ENCODE results near the gene PCGF2. TPM values are rescaled to one million over a fixed set of nuclear protein-coding genes. Genes with fewer than 3 reads are reported as not detected.

PCGF2 gene
- total and polyA plus RNA-seq, 5 donors from 2014 or later, result 0.25 TPM; not detected in 4

GRCh38 chr17:38719943-38720641 is 28.0 kb downstream of the PCGF2 start:
- Mint-ChIP-seq H3K27ac (no peak overlapping the region), H3K4me3 (no peak overlapping the region), H3K4me1 (peaks cover 0 to 39% (median 9%) of the 10 kb centered on the region in 4 donors), H3K9me3 (no peaks in the 10 kb centered on the region), H3K27me3 (no peaks in the 10 kb centered on the region), H3K36me3 (peaks cover 32% of the 10 kb centered on the region)
- peaks cover 69% of the 10 kb centered on the region for H3K36me3 ChIP-seq (ENCODE audit: control insufficient read depth, insufficient read depth, low read length)
- no peaks in the 10 kb centered on the region for H3K9me3 ChIP-seq (ENCODE audit: control insufficient read depth in 2 of 2, low read length in 2 of 2)
- DNase-seq (no peak), ATAC-seq (ENCODE audit: low read depth in 2 of 2) (no peak)
- H3K27ac ChIP-seq (ENCODE audit: insufficient read depth, low read length, poor library complexity, severe bottlenecking), result no peak overlapping the region
- no peaks in the 10 kb centered on the region for H3K27me3 ChIP-seq (ENCODE audit: control insufficient read depth, insufficient read depth, low read length)
- no peak overlapping the region for H3K4me3 ChIP-seq (ENCODE audit: low read depth, low read length)
- H3K4me1 ChIP-seq (ENCODE audit: control insufficient read depth, insufficient read depth, low read length, poor library complexity, severe bottlenecking), result no peaks in the 10 kb centered on the region

DNA sequence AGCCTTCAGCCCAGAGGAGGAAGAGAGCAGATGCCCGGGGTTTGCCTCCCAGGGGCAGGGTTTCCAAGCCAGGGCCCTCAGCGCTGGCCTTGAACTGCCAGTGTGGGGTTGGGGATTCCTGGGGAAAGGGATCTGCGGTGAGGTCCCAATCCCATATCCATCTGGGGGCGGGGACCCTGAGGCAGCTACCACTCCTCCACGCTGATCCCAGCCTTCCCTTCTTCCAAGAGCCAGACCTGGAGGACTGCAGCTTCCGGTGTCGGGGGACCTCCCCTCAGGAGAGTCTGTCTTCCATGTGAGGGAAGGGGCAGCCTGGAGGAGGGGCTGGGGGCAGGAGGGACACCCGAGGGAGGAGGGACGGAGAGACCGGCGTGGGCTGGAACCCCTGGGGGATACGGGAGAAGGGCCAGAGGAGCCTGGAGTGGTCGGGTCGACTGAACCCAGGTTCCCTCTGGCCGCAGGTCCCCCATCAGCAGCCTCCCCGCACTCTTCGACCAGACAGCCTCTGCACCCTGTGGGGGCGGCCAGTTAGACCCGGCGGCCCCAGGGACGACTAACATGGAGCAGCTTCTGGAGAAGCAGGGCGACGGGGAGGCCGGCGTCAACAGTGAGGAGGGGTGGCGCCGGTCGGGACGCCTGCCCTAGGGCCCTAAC is 28.7 kb downstream of the PCGF2 start:
- H3K4me3 ChIP-seq (ENCODE audit: low read depth, low read length), result no peak overlapping the region
- H3K36me3 ChIP-seq (ENCODE audit: control insufficient read depth, insufficient read depth, low read length), result peaks cover 73% of the 10 kb centered on the region
- Mint-ChIP-seq H3K27ac (no peak overlapping the region), H3K27me3 (no peaks in the 10 kb centered on the region), H3K4me3 (no peak overlapping the region), H3K36me3 (peaks cover 32% of the 10 kb centered on the region), H3K4me1 (peaks cover 0 to 37% (median 13%) of the 10 kb centered on the region in 4 donors), H3K9me3 (no peaks in the 10 kb centered on the region)
- DNase-seq (no peak), ATAC-seq (ENCODE audit: low read depth in 2 of 2) (no peak)
- H3K9me3 ChIP-seq (ENCODE audit: control insufficient read depth in 2 of 2, low read length in 2 of 2), result no peaks in the 10 kb centered on the region
- no peaks in the 10 kb centered on the region for H3K4me1 ChIP-seq (ENCODE audit: control insufficient read depth, insufficient read depth, low read length, poor library complexity, severe bottlenecking)
- no peak overlapping the region for H3K27ac ChIP-seq (ENCODE audit: insufficient read depth, low read length, poor library complexity, severe bottlenecking)
- H3K27me3 ChIP-seq (ENCODE audit: control insufficient read depth, insufficient read depth, low read length), result no peaks in the 10 kb centered on the region

DNA sequence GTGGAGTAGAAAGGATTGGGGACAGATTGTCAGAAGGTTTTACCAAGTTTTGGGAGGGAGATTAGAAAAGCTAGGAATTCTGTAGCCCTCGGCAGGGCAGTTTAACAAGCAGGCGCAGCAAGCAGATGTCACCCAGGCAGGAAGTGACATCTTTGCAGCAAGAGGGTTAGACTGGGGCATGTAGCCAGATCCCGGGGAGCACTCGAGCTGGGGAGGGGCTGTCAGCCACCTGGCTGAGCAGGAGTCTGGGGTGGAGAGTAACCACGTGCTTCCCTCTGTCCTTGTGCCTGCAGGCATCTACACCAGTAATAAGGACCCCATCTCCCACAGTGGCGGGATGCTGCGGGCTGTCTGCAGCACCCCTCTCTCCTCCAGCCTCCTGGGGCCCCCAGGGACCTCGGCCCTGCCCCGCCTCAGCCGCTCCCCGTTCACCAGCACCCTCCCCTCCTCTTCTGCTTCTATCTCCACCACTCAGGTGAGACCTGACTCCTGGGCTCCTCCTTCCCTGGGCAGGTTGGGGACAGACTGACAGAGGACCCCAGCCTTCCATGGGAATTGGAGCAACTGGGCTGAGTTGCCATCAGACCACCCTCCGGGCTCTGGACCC is 30.9 kb downstream of the PCGF2 start:
- ATAC-seq (ENCODE audit: low read depth in 2 of 2), result no peak
- Histone ChIP-seq H3K36me3 (ENCODE audit: control insufficient read depth, insufficient read depth, low read length) (peaks cover 79% of the 10 kb centered on the region), H3K4me1 (ENCODE audit: control insufficient read depth, insufficient read depth, low read length, poor library complexity, severe bottlenecking) (no peaks in the 10 kb centered on the region), H3K9me3 (ENCODE audit: control insufficient read depth in 2 of 2, low read length in 2 of 2) (no peaks in the 10 kb centered on the region), H3K27me3 (ENCODE audit: control insufficient read depth, insufficient read depth, low read length) (no peaks in the 10 kb centered on the region), H3K27ac (ENCODE audit: insufficient read depth, low read length, poor library complexity, severe bottlenecking) (no peak overlapping the region), H3K4me3 (ENCODE audit: low read depth, low read length) (no peak overlapping the region)
- Mint-ChIP-seq H3K27me3 (no peaks in the 10 kb centered on the region), H3K9me3 (no peaks in the 10 kb centered on the region), H3K4me1 (peaks cover 0 to 32% (median 16%) of the 10 kb centered on the region in 4 donors), H3K27ac (peak overlapping the region in 1 of 3 donors; percentile 49), H3K4me3 (no peak overlapping the region), H3K36me3 (peaks cover 33% of the 10 kb centered on the region)
- DNase-seq, result no peak

DNA sequence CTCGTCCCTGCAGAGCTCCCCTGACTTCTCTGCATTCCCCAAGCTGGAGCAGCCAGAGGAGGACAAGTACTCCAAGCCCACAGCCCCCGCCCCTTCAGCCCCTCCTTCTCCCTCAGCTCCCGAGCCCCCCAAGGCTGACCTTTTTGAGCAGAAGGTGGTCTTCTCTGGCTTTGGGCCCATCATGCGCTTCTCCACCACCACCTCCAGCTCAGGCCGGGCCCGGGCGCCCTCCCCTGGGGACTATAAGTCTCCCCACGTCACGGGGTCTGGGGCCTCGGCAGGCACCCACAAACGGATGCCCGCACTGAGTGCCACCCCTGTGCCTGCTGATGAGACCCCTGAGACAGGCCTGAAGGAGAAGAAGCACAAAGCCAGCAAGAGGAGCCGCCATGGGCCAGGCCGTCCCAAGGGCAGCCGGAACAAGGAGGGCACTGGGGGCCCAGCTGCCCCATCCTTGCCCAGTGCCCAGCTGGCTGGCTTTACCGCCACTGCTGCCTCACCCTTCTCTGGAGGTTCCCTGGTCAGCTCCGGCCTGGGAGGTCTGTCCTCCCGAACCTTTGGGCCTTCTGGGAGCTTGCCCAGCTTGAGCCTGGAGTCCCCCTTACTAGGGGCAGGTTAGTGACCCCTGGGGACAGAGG is 31.6 kb downstream of the PCGF2 start:
- Mint-ChIP-seq H3K4me3 (no peak overlapping the region), H3K4me1 (peaks cover 0 to 38% (median 16%) of the 10 kb centered on the region in 4 donors), H3K9me3 (no peaks in the 10 kb centered on the region), H3K27me3 (no peaks in the 10 kb centered on the region), H3K27ac (no peak overlapping the region), H3K36me3 (peaks cover 35% of the 10 kb centered on the region)
- no peak for ATAC-seq (ENCODE audit: low read depth in 2 of 2)
- Histone ChIP-seq H3K4me3 (ENCODE audit: low read depth, low read length) (no peak overlapping the region), H3K4me1 (ENCODE audit: control insufficient read depth, insufficient read depth, low read length, poor library complexity, severe bottlenecking) (no peaks in the 10 kb centered on the region), H3K27ac (ENCODE audit: insufficient read depth, low read length, poor library complexity, severe bottlenecking) (no peak overlapping the region), H3K36me3 (ENCODE audit: control insufficient read depth, insufficient read depth, low read length) (peaks cover 82% of the 10 kb centered on the region), H3K9me3 (ENCODE audit: control insufficient read depth in 2 of 2, low read length in 2 of 2) (no peaks in the 10 kb centered on the region), H3K27me3 (ENCODE audit: control insufficient read depth, insufficient read depth, low read length) (no peaks in the 10 kb centered on the region)
- no peak for DNase-seq

DNA sequence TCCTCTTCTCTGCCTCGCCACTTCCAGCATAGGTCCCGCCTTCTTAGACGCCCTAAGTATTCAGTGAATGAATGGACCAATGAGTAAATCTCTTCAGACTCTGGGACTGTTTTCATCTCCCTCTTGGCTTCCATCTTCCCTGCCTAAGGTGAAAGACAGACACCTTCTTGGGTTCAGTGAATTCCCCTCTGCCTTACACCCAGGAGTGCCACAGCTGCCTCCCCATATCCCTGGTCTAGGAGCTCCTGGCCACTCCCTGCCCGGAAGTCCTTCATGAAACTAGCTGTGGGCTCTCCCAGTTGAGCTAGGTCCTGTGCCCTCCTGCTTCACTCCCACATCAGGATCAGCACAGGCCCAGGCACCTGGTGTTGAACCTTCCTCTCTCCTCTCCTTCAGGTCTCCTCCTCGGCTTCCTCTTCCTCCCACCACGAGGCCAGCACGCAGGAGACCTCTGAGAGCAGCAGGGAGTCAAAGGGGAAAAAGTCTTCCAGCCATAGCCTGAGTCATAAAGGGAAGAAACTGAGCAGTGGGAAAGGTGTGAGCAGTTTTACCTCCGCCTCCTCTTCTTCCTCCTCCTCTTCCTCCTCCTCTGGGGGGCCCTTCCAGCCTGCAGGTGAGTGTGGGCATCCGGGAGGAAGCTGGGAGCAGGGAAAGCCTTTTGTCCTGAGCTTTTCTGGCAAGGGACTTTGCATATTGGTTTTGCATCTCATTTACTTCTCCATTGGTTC is 32.8 kb downstream of the PCGF2 start:
- H3K27ac ChIP-seq (ENCODE audit: insufficient read depth, low read length, poor library complexity, severe bottlenecking), result no peak overlapping the region
- H3K36me3 Mint-ChIP-seq, result peaks cover 36% of the 10 kb centered on the region
- ATAC-seq (ENCODE audit: low read depth in 2 of 2), result no peak
- no peaks in the 10 kb centered on the region for H3K27me3 Mint-ChIP-seq
- H3K4me3 ChIP-seq (ENCODE audit: low read depth, low read length), result no peak overlapping the region
- H3K9me3 Mint-ChIP-seq, result no peaks in the 10 kb centered on the region
- H3K27me3 ChIP-seq (ENCODE audit: control insufficient read depth, insufficient read depth, low read length), result no peaks in the 10 kb centered on the region
- H3K9me3 ChIP-seq (ENCODE audit: control insufficient read depth in 2 of 2, low read length in 2 of 2), result no peaks in the 10 kb centered on the region
- no peak for DNase-seq
- H3K36me3 ChIP-seq (ENCODE audit: control insufficient read depth, insufficient read depth, low read length), result peaks cover 82% of the 10 kb centered on the region
- peak overlapping the region in 2 of 3 donors; percentile 55 for H3K27ac Mint-ChIP-seq
- peak overlapping the region in 1 of 4 donors; percentile 15 for H3K4me3 Mint-ChIP-seq
- peaks cover 0 to 38% (median 12%) of the 10 kb centered on the region in 4 donors for H3K4me1 Mint-ChIP-seq
- no peaks in the 10 kb centered on the region for H3K4me1 ChIP-seq (ENCODE audit: control insufficient read depth, insufficient read depth, low read length, poor library complexity, severe bottlenecking)

- H3K36me3 ChIP-seq (ENCODE audit: control insufficient read depth, insufficient read depth, low read length), result peaks cover 93% of the 10 kb centered on the region
- H3K4me3 ChIP-seq (ENCODE audit: low read depth, low read length), result no peak overlapping the region
- no peaks in the 10 kb centered on the region for H3K27me3 ChIP-seq (ENCODE audit: control insufficient read depth, insufficient read depth, low read length)
- no peaks in the 10 kb centered on the region for H3K27me3 Mint-ChIP-seq
- peaks cover 5 to 45% (median 23%) of the 10 kb centered on the region in 4 donors for H3K4me1 Mint-ChIP-seq
- ATAC-seq (ENCODE audit: low read depth in 2 of 2), result no peak
- no peak overlapping the region for H3K27ac ChIP-seq (ENCODE audit: insufficient read depth, low read length, poor library complexity, severe bottlenecking)
- DNase-seq, result no peak
- H3K4me1 ChIP-seq (ENCODE audit: control insufficient read depth, insufficient read depth, low read length, poor library complexity, severe bottlenecking), result peaks cover 4% of the 10 kb centered on the region
- no peaks in the 10 kb centered on the region for H3K9me3 ChIP-seq (ENCODE audit: control insufficient read depth in 2 of 2, low read length in 2 of 2)
- H3K9me3 Mint-ChIP-seq, result no peaks in the 10 kb centered on the region
- no peak overlapping the region for H3K4me3 Mint-ChIP-seq
- no peak overlapping the region for H3K27ac Mint-ChIP-seq
- peaks cover 42% of the 10 kb centered on the region for H3K36me3 Mint-ChIP-seq
Observed at GRCh38 chr17:38713456-38714075, 34.6 kb downstream of the PCGF2 start.

GRCh38 chr17:38712593-38712992 is 35.5 kb downstream of the PCGF2 start:
- no peak overlapping the region for H3K27ac ChIP-seq (ENCODE audit: insufficient read depth, low read length, poor library complexity, severe bottlenecking)
- no peaks in the 10 kb centered on the region for H3K9me3 ChIP-seq (ENCODE audit: control insufficient read depth in 2 of 2, low read length in 2 of 2)
- Mint-ChIP-seq H3K27me3 (no peaks in the 10 kb centered on the region), H3K4me1 (peaks cover 5 to 54% (median 28%) of the 10 kb centered on the region in 4 donors), H3K4me3 (no peak overlapping the region), H3K36me3 (peaks cover 45% of the 10 kb centered on the region), H3K9me3 (peaks cover 0 to 2% (median 0%) of the 10 kb centered on the region in 7 donors), H3K27ac (no peak overlapping the region)
- peaks cover 93% of the 10 kb centered on the region for H3K36me3 ChIP-seq (ENCODE audit: control insufficient read depth, insufficient read depth, low read length)
- no peak overlapping the region for H3K4me3 ChIP-seq (ENCODE audit: low read depth, low read length)
- no peak for DNase-seq
- H3K27me3 ChIP-seq (ENCODE audit: control insufficient read depth, insufficient read depth, low read length), result no peaks in the 10 kb centered on the region
- H3K4me1 ChIP-seq (ENCODE audit: control insufficient read depth, insufficient read depth, low read length, poor library complexity, severe bottlenecking), result peaks cover 10% of the 10 kb centered on the region
- ATAC-seq (ENCODE audit: low read depth in 2 of 2), result no peak

Measured in CD4-positive, CD25-positive, alpha-beta regulatory T cell (primary cell).